A549 (cell line): ENCODE results near the gene SEC14L3. TPM values are rescaled to one million over a fixed set of nuclear protein-coding genes. Genes with fewer than 3 reads are reported as not detected.

Experiments used
- ATAC-seq, 2 experiments: fragments of 200-7000 bp in 1 of 2; fragments of >200 bp in 1 of 2; cut with Nextera tagmentation in 1 of 2; cut with Tn5 transposase in 1 of 2; 3 replicates each; pipeline versions ENCODE4 v1.8.0 to v1.9.1; 2018 to 2020; ENCODE audit warnings: mild to moderate bottlenecking in 1 of 2, moderate library complexity in 1 of 2
- CTCF ChIA-PET: fragments of 300-600 bp; sonication (Branson Sonifier 250); formaldehyde crosslinking; extraction: SDS; loops from one replicate; lab custom pipeline; 2021; ENCODE audit warnings: antibody characterized with exemption, inconsistent platforms; lab: Yijun Ruan, JAX
- POLR2A ChIA-PET: fragments of 350-600 bp; formaldehyde crosslinking; extraction: SDS; loops from one replicate; lab custom pipeline; 2021; ENCODE audit warnings: antibody characterized with exemption, inconsistent platforms; lab: Yijun Ruan, JAX
- DNase-seq, 2 experiments: peaks; one replicate each; pipeline versions ENCODE4 v3.0.0 to v3.0.0-alpha.2; 2011 to 2016; ENCODE audit warnings: low read depth in 1 of 2, low spot score in 1 of 2
- FAIRE-seq: peaks from 2 replicates; lab custom pipeline; 2011; peaks lifted over from hg19 to GRCh38; lab: Jason Lieb, UNC
- H3K27ac ChIP-seq, 2 experiments: fragments of >200 bp; sonication (Bioruptor Twin); formaldehyde crosslinking; 3 replicates each; pipeline ENCODE4 v1.5.1; 2016 to 2017
- H3K4me1 ChIP-seq: fragments of >200 bp; sonication (Bioruptor Twin); formaldehyde crosslinking; 3 replicates; pipeline ENCODE4 v1.6.1; 2016
- H3K4me2 ChIP-seq: fragments of >200 bp; sonication (Bioruptor Twin); formaldehyde crosslinking; 3 replicates; pipeline ENCODE4 v1.6.1; 2016
- H3K4me3 ChIP-seq: fragments of >200 bp; sonication (Bioruptor Twin); formaldehyde crosslinking; 3 replicates; pipeline ENCODE4 v1.5.1; 2016
- H3K9me3 ChIP-seq: fragments of >200 bp; sonication (Bioruptor Twin); formaldehyde crosslinking; 3 replicates; pipeline ENCODE4 v1.6.1; 2016
- ATOH8 ChIP-seq: fragments of 250-450 bp; sonication (Bioruptor Pico); IDR thresholded peaks from 2 replicates; pipeline ENCODE4 v1.5.0; 2020; ENCODE audit warnings: low read depth, mild to moderate bottlenecking, moderate library complexity
- BCL3 ChIP-seq: fragments of >200 bp; sonication (Bioruptor Twin); formaldehyde crosslinking; IDR thresholded peaks from 3 replicates; pipeline ENCODE4 v1.6.1; 2016
- CBX8 ChIP-seq: fragments of 200-600 bp; sonication (generic); IDR thresholded peaks from 2 replicates; pipeline ENCODE4 v1.6.1; 2016
- CEBPB ChIP-seq, 2 experiments: fragments of >200 bp in 1 of 2; sonication (Bioruptor Twin) in 1 of 2; formaldehyde crosslinking in 1 of 2; IDR thresholded peaks; 2 replicates each; pipeline ENCODE4 v1.6.1; 2012 to 2016
- CHD2 ChIP-seq: fragments of 150-350 bp; IDR thresholded peaks from 2 replicates; pipeline ENCODE4 v1.6.1; 2014; ENCODE audit warnings: low read length; ENCODE audit not compliant: partially characterized antibody
- CHD4 ChIP-seq: fragments of 200-600 bp; sonication (generic); IDR thresholded peaks from 2 replicates; pipeline ENCODE4 v1.6.1; 2016; ENCODE audit warnings: antibody characterized with exemption, mild to moderate bottlenecking, borderline replicate concordance
- CTCF ChIP-seq: fragments of >200 bp; sonication (Bioruptor Twin); formaldehyde crosslinking; IDR thresholded peaks from 3 replicates; pipeline ENCODE4 v1.5.1; 2016
- E2F6 ChIP-seq: IDR thresholded peaks from 2 replicates; pipeline ENCODE4 v1.6.1; 2012; ENCODE audit warnings: low read depth, borderline replicate concordance
- ESRRA ChIP-seq: fragments of 150-350 bp; IDR thresholded peaks from 2 replicates; pipeline ENCODE4 v1.6.1; 2014; ENCODE audit warnings: mild to moderate bottlenecking, low read length, borderline replicate concordance
- HES2 ChIP-seq: fragments of >200 bp; sonication (Bioruptor Twin); formaldehyde crosslinking; IDR thresholded peaks from 2 replicates; pipeline ENCODE4 v1.6.1; 2016
- KDM5A ChIP-seq: fragments of 200-600 bp; sonication (generic); IDR thresholded peaks from 2 replicates; pipeline ENCODE4 v1.6.1; 2016; ENCODE audit warnings: antibody characterized with exemption, mild to moderate bottlenecking
- MAFK ChIP-seq: fragments of 450-650 bp; IDR thresholded peaks from 2 replicates; pipeline ENCODE4 v1.6.1; 2014; ENCODE audit not compliant: partially characterized antibody
- MAX ChIP-seq: IDR thresholded peaks from 2 replicates; pipeline ENCODE4 v1.6.1; 2012
- PBX3 ChIP-seq: IDR thresholded peaks from 2 replicates; pipeline ENCODE4 v1.6.1; 2012
- POLR2AphosphoS2 ChIP-seq: conservative IDR thresholded peaks from 2 replicates; pipeline ENCODE4 v1.6.1; 2012; ENCODE audit warnings: low read length, improper control_type of control experiment, inconsistent platforms
- RCOR1 ChIP-seq: fragments of 150-350 bp; IDR thresholded peaks from 2 replicates; pipeline ENCODE4 v1.6.1; 2014; ENCODE audit warnings: antibody characterized with exemption, low read length, low read depth
- REST ChIP-seq: fragments of 200-600 bp; sonication (generic); IDR thresholded peaks from 2 replicates; pipeline ENCODE4 v1.6.1; 2016; ENCODE audit warnings: antibody characterized with exemption, mild to moderate bottlenecking, moderate library complexity
- RNF2 ChIP-seq: fragments of 200-600 bp; sonication (generic); IDR thresholded peaks from 2 replicates; pipeline ENCODE4 v1.6.1; 2016; ENCODE audit warnings: low read depth, mild to moderate bottlenecking, antibody characterized with exemption, moderate library complexity, borderline replicate concordance
- USF2 ChIP-seq: fragments of 450-650 bp; IDR thresholded peaks from 2 replicates; pipeline ENCODE4 v1.6.1; 2014; ENCODE audit warnings: antibody characterized with exemption
- ZC3H11A ChIP-seq: fragments of 450-650 bp; IDR thresholded peaks from 2 replicates; pipeline ENCODE4 v1.6.1; 2014; ENCODE audit warnings: antibody characterized with exemption, mild to moderate bottlenecking
- ZFP36 ChIP-seq: fragments of 450-650 bp; IDR thresholded peaks from 2 replicates; pipeline ENCODE4 v1.6.1; 2014; ENCODE audit warnings: borderline replicate concordance; ENCODE audit not compliant: partially characterized antibody
- ZNF302 ChIP-seq: fragments of 250-450 bp; sonication (Bioruptor Pico); IDR thresholded peaks from 2 replicates; pipeline ENCODE4 v1.9.0; 2021; ENCODE audit warnings: inconsistent platforms, mild to moderate bottlenecking, moderate library complexity
- WGBS: methylation state at CpG from one replicate; pipeline ENCODE4 v1.1.6; 2017; ENCODE audit errors: missing lambda C conversion rate; 5-methylcytosine and 5-hydroxymethylcytosine counted together
- polyA plus RNA-seq, 4 experiments: library from polyadenylated mRNA; depleted of rRNA in 3 of 4; stranded (reverse); fragments of >200 nt; fragmentation: RNase III in 1 of 4; extraction: RNeasy Plus Mini Kit Qiagen cat#74134 plus additional on column Dnase treatment in 1 of 4; gene quantifications; 2 replicates in 3 of 4; 3 replicates in 1 of 4; pipeline ENCODE4 v1.2.3, GENCODE V29; 2011 to 2017

Gene SEC14L3
- polyA plus RNA-seq, 2 of the 4 experiments (the other 2 are of a cell fraction) = 0.04 TPM; not detected in 1

GRCh38 chr22:30502911-30503310 is 31.1 kb upstream of the SEC14L3 start (continued):
- TF ChIP-seq CTCF = no peak
- TF ChIP-seq RNF2 = no peak
- TF ChIP-seq CHD4 = no peak
- no peak for TF ChIP-seq HES2
- TF ChIP-seq REST = no peak

- Histone ChIP-seq H3K9me3 (no peaks in the 10 kb centered on the region), H3K27ac (no peak overlapping the region), H3K4me1 (no peaks in the 10 kb centered on the region), H3K4me2 (no peak overlapping the region), H3K4me3 (no peak overlapping the region)
- ChIA-PET CTCF (no interaction called here), POLR2A (no interaction called here)
- 68% methylated on average over 4 of the region's 4 CpGs for WGBS
- no peak for FAIRE-seq
- no peak for TF ChIP-seq CHD2
- no peak for TF ChIP-seq POLR2AphosphoS2
- TF ChIP-seq ZNF302 (CRISPR knock-in tag) = no peak
- TF ChIP-seq PBX3 = no peak
- no peak for ATAC-seq
- no peak for DNase-seq
Measured at GRCh38 chr22:30502153-30502552, 30.3 kb upstream of the SEC14L3 start.

GRCh38 chr22:30500628-30501027 is 28.8 kb upstream of the SEC14L3 start:
- DNase-seq = no peak
- H3K4me1 ChIP-seq = no peaks in the 10 kb centered on the region
- no peak overlapping the region for H3K27ac ChIP-seq
- no peak overlapping the region for H3K4me2 ChIP-seq
- no peak for FAIRE-seq
- 89% methylated on average over 6 of the region's 6 CpGs for WGBS
- CTCF ChIA-PET = no interaction called here
- POLR2A ChIA-PET = no interaction called here
- H3K4me3 ChIP-seq = no peak overlapping the region
- ATAC-seq = no peak
- no peaks in the 10 kb centered on the region for H3K9me3 ChIP-seq
- TF ChIP-seq RCOR1 (no peak), CBX8 (no peak), ESRRA (no peak), MAX (no peak), CHD4 (no peak), ZC3H11A (no peak), ATOH8 (CRISPR knock-in tag) (no peak), BCL3 (no peak), MAFK (no peak), KDM5A (no peak), E2F6 (no peak), ZFP36 (no peak), CEBPB (IDR thresholded peaks at IDR 0.05) (no peak), USF2 (no peak), CTCF (no peak)
